ENCODE results near the gene DBN1.
A peak's percentile ranks its signal among the peaks of the same experiment; 100 is the strongest.

The DBN1 gene

DNA sequence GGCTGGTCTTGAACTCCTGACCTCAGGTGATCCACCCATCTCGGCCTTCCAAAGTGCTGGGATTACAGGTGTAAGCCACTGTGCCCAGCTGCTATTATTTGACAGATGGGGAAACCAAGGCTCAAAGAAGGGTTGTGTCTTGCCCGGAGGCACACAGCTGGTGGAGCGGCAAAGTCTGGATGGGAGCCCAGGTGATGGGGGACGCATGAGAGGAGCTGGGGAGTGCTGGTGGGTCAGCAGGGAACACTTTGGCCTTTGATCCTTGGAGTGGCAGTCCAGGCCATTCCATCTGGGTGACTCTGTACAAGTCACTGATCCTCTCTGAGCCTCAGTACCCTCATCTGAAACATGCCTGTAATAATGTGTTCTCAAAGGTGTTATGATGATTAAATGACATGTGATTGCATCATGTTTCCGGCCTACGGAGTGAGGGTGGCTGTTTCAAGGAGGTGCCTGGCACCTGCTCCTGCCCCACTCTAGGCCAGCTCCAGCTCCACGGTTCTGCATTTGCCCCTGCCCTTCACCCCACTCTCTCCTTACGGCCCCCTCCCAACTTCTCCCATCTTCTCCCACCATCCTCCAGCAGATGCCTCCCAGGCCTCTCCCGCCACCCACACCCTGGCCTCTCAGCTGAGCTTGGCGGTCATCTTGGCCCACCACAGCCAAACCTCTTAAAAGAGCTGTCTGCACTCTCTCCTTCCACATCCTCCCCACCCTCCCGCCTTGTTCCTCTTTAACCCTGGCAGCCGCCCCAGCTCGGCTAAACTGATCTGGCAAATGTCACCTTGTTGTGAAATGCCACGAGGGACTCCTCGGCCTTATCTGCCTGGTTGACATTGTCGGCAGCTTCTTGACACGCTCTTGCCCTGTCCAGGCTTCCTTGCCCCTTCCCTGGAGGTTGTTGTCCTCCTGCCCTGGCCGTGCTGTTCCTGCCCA lies 5.5 kb upstream of the DBN1 start:
- CTCF ChIA-PET, result interaction anchor here (0.7 to 7.1 kb wide), 14 partner anchors 8 to 161 kb away, joined by 3 to 59 read pairs (median 7); partner anchors contain the start of genes LMAN2 and PDLIM7
- peak; percentile 35 for DNase-seq (ENCODE audit: extremely low spot score)
- POLR2A ChIA-PET, result interaction anchor here (0.6 kb wide), 1 partner anchor 8 kb away, joined by 6 read pairs; no protein-coding TSS in a partner anchor
- TF ChIP-seq, protein P1, sequence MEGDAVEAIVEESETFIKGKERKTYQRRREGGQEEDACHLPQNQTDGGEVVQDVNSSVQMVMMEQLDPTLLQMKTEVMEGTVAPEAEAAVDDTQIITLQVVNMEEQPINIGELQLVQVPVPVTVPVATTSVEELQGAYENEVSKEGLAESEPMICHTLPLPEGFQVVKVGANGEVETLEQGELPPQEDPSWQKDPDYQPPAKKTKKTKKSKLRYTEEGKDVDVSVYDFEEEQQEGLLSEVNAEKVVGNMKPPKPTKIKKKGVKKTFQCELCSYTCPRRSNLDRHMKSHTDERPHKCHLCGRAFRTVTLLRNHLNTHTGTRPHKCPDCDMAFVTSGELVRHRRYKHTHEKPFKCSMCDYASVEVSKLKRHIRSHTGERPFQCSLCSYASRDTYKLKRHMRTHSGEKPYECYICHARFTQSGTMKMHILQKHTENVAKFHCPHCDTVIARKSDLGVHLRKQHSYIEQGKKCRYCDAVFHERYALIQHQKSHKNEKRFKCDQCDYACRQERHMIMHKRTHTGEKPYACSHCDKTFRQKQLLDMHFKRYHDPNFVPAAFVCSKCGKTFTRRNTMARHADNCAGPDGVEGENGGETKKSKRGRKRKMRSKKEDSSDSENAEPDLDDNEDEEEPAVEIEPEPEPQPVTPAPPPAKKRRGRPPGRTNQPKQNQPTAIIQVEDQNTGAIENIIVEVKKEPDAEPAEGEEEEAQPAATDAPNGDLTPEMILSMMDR (IDR thresholded peaks at IDR 0.05; ENCODE audit: control extremely low read depth, extremely low read depth, low read depth, missing control alignments), result no peak

DNA sequence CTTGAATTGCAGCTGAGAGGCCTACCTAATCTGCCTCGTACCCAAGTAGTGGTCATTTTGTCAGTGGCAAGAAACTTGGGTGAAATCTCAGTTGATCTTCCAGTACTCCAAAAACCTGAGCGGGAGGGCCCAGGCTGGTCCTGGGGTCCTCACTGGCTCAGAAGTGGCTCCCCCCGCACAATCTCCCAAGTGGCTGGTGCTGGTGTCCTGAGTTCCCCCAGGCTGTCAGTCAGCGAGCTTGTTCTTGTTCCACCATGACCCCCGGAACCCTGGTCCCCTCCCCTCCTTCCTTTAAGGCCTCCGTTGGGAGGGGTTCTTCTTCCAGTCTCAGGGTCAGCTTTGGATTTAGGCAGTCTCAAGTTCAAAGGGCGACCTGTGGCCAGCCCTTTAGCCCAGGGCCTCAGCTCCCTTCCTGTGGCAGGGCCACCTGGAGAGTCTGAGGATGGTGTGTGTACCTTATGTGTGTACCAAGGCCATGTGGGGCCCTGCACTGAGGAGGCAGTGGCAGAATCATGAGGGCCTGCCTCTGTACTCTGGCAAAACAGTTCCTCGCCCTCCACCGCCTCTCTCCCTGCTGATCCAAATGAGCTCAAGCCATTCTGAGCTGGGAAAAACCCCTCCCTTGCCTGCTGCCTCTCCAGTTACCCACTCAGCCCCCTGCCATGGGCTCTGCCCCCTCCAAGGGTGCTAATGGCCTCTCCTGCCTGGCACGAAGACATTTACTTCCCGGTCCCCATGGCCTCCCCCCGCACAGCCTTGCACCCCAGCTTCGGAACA lies 4.5 kb upstream of the DBN1 start:
- TF ChIP-seq, protein P1 (IDR thresholded peaks at IDR 0.05; ENCODE audit: control extremely low read depth, extremely low read depth, low read depth, missing control alignments), result no peak
- POLR2A ChIA-PET, result interaction anchor here (0.7 kb wide), 1 partner anchor 345 kb away, joined by 4 read pairs; no protein-coding TSS in a partner anchor
- CTCF ChIA-PET, result interaction anchor here (0.9 to 7.1 kb wide), 16 partner anchors 9 to 406 kb away, joined by 3 to 59 read pairs (median 7); partner anchors contain the start of genes LMAN2 and PDLIM7
- no peak for DNase-seq (ENCODE audit: extremely low spot score)

DNA sequence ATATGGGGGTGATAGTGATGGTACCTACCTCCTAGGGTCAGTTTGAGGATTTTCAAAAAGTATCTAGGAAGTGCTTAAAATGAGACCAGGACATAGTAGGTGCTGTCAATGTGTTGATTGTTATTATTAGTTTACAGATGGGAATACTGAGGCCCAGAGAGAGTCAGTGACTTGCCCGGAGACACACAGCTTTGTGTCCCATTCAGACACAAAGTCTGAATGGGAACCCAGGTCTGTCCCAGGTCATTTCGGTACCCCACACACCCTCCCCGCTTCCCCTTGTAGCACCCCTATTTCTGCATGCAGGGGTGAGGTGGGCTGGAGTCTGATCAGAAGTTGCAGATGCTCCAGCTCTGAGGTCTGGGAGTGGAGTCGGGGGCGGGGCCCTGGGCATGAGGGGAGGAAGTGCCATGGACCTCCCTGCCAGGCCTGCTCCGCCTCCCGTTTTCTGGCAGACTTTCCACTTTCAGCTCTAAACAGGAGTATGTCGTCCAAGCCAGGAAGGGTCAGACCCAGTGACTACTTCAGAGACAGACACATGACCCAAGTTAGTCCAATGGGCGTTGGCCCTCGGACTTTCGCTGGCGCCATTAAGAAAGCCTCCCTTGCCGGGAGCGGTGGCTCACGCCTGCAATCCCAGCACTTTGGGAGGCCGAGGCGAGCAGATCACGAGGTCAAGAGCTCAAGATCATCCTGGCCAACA lies 3.2 kb upstream of the DBN1 start:
- TF ChIP-seq, protein P1 (IDR thresholded peaks at IDR 0.05; ENCODE audit: control extremely low read depth, extremely low read depth, low read depth, missing control alignments), result no peak
- ChIA-PET CTCF (interaction anchor here (0.9 to 7.1 kb wide), 13 partner anchors 10 to 405 kb away, joined by 3 to 59 read pairs (median 7); no protein-coding TSS in a partner anchor), POLR2A (interaction anchor here (0.6 to 1.0 kb wide), 2 partner anchors 51 to 136 kb away, joined by 4 to 7 read pairs; no protein-coding TSS in a partner anchor)
- DNase-seq (ENCODE audit: extremely low spot score), result no peak

DNA sequence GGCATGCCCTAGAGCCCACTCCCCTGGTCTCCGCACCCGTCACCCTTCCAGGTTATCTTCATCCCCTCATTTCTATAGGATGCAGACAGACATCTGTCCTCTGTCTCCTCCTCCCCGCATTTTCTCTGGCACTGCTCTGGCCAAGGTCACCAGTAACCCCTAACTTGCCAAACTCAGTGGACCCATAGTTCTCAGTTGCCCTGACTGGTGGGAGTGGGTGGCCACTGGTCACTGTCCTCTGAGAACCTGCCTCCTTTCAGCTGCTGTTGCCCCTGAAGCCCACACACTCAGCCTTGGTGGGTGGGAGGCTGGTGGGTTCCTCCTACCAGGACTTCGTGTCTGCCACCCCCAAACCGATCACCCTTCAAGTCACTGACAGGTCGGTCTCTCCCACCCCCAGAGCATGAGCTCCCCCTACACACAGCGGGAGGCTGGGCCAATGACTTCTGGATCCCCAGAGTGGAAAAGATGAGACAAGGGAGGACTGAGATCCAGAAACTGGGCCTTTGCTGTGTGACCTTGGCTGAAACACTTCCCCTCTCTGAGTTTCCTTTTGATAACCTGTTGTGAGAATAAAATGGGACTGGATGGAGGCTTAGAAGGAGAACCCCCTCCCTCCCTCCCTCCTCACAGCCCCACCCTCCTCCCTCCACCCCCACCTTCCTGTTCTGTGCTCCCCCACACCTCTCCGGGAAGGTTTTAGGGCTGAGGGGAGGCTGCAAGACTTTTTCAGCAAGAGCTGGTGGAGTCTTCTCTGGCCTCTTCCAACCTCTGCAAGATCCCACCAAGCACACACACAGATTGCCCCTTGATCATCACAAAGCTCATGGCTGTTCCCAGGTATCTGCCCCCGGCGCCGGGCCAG lies 2.4 kb upstream of the DBN1 start:
- ChIA-PET POLR2A (interaction anchor here (1.0 kb wide), 2 partner anchors 16 to 50 kb away, joined by 3 to 7 read pairs; no protein-coding TSS in a partner anchor), CTCF (interaction anchor here (1.0 to 7.1 kb wide), 7 partner anchors 14 to 166 kb away, joined by 3 to 59 read pairs (median 10); no protein-coding TSS in a partner anchor)
- TF ChIP-seq, protein P1 (IDR thresholded peaks at IDR 0.05; ENCODE audit: control extremely low read depth, extremely low read depth, low read depth, missing control alignments), result no peak

DNA sequence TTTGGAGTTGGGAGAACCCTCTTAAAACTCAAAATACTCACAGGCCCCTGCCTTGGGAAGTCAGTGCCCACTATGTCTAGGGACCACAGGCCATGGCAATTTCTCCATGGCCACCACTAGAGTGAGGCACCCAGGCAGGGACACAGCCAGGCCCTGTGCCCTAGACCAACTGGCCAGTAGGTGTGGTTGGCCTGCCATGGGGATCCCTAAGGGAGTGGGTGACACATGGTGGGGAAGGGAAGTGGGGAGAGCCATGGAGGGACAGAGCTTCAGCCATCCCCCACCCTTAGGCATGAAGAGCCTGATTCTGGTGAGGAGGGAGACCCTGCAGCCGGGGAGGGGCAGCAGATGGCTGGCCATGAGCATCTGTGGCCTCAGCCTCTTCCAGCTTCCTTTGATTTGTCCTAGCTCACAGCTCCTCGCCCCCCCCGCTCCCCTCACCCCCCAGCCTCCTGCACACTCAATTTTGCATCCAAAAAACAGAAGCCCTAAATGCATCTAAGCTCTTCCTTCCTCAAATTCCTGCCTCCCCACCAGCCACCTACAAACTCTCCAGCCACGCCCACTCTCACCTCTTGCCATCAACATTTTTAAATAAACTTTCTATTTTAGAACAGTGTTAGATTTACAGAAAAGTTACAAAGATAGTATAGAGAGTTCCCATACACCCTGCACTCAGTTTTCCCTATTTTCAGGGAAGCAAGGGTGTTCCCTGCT lies 1.6 kb upstream of the DBN1 start:
- TF ChIP-seq, protein P1 (IDR thresholded peaks at IDR 0.05; ENCODE audit: control extremely low read depth, extremely low read depth, low read depth, missing control alignments), result no peak
- ChIA-PET POLR2A (interaction anchor here (1.0 kb wide), 1 partner anchor 15 kb away, joined by 3 read pairs; no protein-coding TSS in a partner anchor), CTCF (interaction anchor here (1.7 to 7.1 kb wide), 3 partner anchors 19 to 165 kb away, joined by 6 to 59 read pairs (median 18); no protein-coding TSS in a partner anchor)
- DNase-seq (ENCODE audit: extremely low spot score), result no peak

More for the DNA sequence above, 2.4 kb upstream of the DBN1 start:
- no peak for DNase-seq (ENCODE audit: extremely low spot score)

All from GM10248 (cell line).